Left colon (tissue), 2 donors: ENCODE results near the gene HAPSTR1. TPM values are rescaled to one million over a fixed set of nuclear protein-coding genes. Genes with fewer than 3 reads are reported as not detected.
A peak's percentile ranks its signal among the peaks of the same experiment; 100 is the strongest.
"Not testable (repeated sequence)": the region's sequence is repeated elsewhere in the genome, so short reads cannot be mapped to it uniquely, and the experiment has no call there.

Experiments
- ATAC-seq: fragments of 200-7000 bp; cut with Tn5 transposase; one replicate; pipeline ENCODE4 v1.9.1; 2020; ENCODE audit warnings: mild to moderate bottlenecking, moderate library complexity
- DNase-seq, 2 donors: peaks; one replicate each; pipeline ENCODE4 v3.0.0-alpha.2; 2020
- intact Hi-C, 2 donors: fragments of 100-400 bp; cut with DNase I in 1 of 2; cut with micrococcal nuclease in 1 of 2; formaldehyde crosslinking; loops; one replicate each; pipeline versions ENCODE4 v1.11.2 to v1.14.0; 2022; cut with DNase I, micrococcal nuclease
- total RNA-seq, 2 donors: library from RNA; stranded (reverse); fragmentation: NEBNext Ultra II Directional; extraction: Animal tissue kit (Norgen Biotek cat#: 25700); gene quantifications; one replicate each; pipeline ENCODE4 v1.2.1, GENCODE V29; 2021
- donor health status: DM: no; HTN: no; CAD: no.
- donor health status: DM: yes; HTN: yes; CAD: no.

Gene HAPSTR1
- total RNA-seq, 2 donors from 2014 or later: 46.4 to 58.9 TPM

DNA sequence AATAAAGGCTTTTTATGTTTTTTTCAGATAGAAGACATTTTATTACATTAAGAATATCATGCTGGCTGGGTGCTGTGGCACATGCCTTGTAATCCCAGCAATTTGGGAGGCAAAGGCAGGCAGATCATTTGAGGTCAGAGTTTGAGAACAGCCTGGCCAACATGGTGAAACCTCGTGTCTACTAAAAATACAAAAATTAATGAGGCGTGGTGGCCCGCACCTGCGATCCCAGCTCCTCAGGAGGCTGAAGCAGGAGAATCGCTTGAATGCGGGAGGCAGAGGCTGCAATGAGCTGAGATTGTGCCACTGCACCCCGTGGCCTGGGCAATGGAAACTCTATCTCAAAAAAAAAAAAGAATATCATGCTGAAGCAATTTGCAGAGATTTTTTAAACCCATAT lies 29.1 kb upstream of the HAPSTR1 start:
- ATAC-seq: no peak
- no peak for DNase-seq
- intact Hi-C loops: no loop called here

GRCh38 chr16:9065077-9065476 lies 26.4 kb upstream of the HAPSTR1 start:
- no peak for ATAC-seq
- DNase-seq: no peak
- intact Hi-C loops: no loop called here

GRCh38 chr16:9068886-9069285 lies 22.6 kb upstream of the HAPSTR1 start:
- DNase-seq (no peak), ATAC-seq (no peak)
- intact Hi-C loops: no loop called here

DNA sequence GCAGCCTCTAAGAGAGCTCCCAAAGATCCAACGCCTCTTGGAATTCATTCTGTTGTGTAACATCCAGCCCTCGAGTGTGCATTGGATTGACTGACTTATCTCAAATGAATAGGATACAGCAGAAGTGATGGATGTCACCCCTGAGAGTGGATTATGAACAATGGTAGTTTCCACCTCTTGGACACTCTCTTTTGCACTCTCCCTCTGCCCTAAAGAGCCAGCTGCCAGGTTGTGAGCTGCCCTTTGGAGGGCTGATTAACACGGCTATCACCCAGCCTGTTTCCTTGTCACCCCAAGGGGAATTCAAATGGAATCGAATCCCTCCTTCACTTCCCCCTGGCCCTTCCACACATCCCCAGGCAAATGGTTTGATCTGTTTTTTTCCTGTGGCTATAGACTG lies 21.2 kb upstream of the HAPSTR1 start:
- ATAC-seq (no peak), DNase-seq (no peak)
- intact Hi-C loops: no loop called here

GRCh38 chr16:9071377-9071776 lies 20.1 kb upstream of the HAPSTR1 start:
- intact Hi-C loops: no loop called here
- no peak for DNase-seq
- no peak for ATAC-seq

- DNase-seq (no peak), ATAC-seq (no peak)
- intact Hi-C loops: no loop called here
These were observed 18.6 kb upstream of the HAPSTR1 start for GRCh38 chr16:9072806-9073341.

- intact Hi-C loops: no loop called here
- no peak for DNase-seq
- peak; percentile 53 for ATAC-seq
These were observed 16.0 kb upstream of the HAPSTR1 start for GRCh38 chr16:9075299-9076071.

DNA sequence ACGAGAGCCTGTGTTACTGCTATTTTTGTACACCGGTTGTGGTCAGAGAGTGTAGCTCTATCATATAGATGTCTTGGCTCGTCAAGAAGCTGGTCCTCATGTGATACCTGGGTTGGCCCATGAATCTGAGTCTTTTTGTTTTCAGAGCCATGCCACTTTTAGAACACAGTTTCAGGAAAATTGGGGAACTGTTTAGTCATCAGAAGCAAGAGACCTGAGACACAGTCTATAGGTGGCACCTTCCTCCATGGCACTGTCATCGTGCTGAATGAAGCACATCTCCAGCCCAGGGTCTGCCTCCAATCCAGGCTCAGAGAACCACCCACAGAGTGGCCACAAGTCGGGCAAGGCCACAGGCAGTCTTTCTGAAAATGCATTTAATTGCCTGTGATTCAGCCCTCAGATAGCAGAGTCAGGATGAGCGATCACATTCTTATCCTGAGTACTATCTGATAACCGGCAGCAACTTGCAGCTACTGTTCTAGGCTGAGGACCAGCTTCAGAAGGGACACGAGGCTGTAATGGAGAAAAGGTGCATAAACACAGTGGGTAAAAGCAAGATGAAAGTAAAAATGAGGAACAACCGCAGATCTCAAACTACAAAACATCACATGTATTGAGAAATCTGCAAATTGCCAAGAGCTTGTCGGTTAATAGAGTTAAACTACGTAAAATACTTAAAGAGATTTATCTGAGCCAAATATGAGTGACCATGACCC lies 14.2 kb upstream of the HAPSTR1 start:
- no peak for ATAC-seq

GRCh38 chr16:9078467-9079429 lies 12.7 kb upstream of the HAPSTR1 start:
- peak; percentile 95 for ATAC-seq
- peak; percentile 16 to 36 for DNase-seq
- intact Hi-C loops: not testable (repeated sequence)

More for the DNA sequence above, 14.2 kb upstream of the HAPSTR1 start:
- intact Hi-C loops: no loop called here
- no peak for DNase-seq

GRCh38 chr16:9079430-9079812 lies 12.0 kb upstream of the HAPSTR1 start:
- ATAC-seq (no peak), DNase-seq (no peak)
- intact Hi-C loops: no loop called here

DNA sequence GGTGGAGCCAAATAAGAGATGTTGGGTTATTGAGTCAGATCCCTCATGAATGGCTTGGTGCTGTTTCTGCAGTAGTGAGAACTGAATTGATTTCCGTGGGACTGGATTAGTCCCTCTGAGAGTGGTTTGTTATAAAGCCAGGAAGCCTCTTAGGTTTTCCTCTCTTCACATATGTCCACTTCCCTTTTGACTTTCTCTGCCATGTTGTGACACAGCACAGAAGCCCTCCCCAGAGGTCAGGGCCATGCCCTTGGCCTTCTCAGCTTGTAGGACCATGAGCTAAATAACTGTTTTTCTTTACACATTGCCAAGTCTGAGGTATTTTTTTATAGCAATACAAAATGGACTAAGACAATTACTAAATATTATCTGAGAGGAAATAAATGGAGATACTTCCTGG lies 10.3 kb upstream of the HAPSTR1 start:
- ATAC-seq (no peak), DNase-seq (no peak)
- intact Hi-C loops: no loop called here

DNA sequence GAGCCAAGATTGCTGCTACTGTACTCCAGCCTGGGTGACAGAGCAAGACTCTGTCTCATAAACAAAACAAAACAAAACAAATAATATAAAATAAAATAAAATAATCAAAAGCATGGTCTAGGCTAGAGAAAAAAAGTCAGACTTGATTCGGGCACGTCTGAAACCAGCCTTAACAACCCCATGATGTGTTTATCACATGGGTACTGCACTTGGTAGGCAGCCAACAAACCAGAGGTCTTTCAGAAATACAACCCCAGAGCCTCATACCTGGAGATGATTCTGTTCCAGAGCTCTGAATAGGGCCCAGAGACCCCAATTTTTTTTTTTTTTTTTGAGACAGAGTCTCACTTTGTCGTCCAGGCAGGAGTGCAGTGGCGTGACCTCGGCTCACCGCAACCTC lies 9.6 kb upstream of the HAPSTR1 start:
- DNase-seq (no peak), ATAC-seq (peak; percentile 44)
- intact Hi-C loops: no loop called here

DNA sequence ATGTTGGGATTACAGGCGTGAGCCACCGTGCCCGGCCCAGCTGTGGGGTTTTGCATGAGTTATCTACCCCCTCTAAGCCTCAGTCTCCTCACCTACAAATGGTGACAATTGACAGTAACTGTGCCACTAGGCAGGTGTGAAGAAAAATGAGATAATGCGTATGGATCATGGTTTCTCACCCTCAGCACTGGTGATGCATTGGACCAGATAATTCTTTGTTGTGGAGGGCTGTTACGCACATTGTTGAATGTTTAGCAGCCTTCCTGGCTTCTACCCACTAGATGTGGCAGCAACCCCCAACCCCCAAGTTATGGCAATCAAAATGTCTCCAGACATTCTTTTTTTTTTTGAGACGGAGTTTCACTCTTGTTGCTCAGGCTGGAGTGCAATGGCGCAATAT lies 9.0 kb upstream of the HAPSTR1 start:
- no peak for ATAC-seq
- intact Hi-C loops: no loop called here
- DNase-seq: no peak

DNA sequence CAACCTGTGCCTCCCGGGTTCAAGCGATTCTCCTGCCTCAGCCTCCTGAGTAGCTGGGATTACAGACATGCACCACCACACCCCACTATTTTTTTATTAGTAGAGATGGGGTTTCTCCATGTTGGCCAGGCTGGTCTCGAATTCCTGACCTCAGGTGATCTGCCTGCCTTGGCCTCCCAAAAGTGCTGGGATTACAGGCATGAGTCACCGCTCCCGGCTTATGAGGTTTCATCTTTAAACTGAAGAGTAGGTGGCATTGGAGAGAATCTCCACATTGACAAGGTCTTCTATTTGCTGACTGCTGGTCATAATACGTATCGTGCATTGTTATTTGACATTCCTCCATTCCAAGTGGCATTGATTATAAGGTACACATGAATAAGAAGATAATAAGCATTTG lies 3.7 kb upstream of the HAPSTR1 start:
- ATAC-seq, intact Hi-C loops: not testable (repeated sequence)

GRCh38 chr16:9088848-9089247 lies 2.6 kb upstream of the HAPSTR1 start:
- intact Hi-C loops: no loop called here
- ATAC-seq (no peak), DNase-seq (no peak)

More for the DNA sequence above, 3.7 kb upstream of the HAPSTR1 start:
- DNase-seq: not testable (repeated sequence)

GRCh38 chr16:9089660-9090059 lies 1.8 kb upstream of the HAPSTR1 start:
- intact Hi-C loops: no loop called here
- ATAC-seq (no peak), DNase-seq (peak in 1 of 2 donors; percentile 14)

- intact Hi-C loops: no loop called here
- ATAC-seq: peak; percentile 13
These were observed 1.1 kb upstream of the HAPSTR1 start for GRCh38 chr16:9090101-9090959.

DNA sequence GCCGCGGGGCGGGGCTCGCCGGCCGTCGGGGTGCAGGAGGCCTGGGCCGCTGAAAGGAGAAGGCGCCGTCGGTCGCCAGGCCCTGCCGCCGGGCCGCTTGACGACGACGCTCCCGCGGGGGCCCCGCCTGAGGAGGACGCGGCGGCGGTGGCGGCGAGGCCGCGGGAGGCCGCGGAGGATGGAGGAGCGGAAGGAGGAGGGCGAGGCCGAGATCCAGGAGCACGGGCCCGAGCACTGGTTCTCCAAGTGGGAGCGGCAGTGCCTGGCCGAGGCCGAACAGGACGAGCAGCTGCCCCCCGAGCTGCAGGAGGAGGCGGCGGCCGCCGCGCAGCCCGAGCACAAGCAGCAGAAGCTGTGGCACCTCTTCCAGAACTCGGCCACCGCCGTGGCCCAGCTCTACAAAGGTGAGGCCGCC lies 430 bp downstream of the HAPSTR1 start:
- ATAC-seq (peak; percentile 19), DNase-seq (peak; percentile 42 to 72)
- intact Hi-C loops: no loop called here

More at GRCh38 chr16:9090101-9090959, 1.1 kb upstream of the HAPSTR1 start:
- peak; percentile 52 to 64 for DNase-seq
